SK-N-SH (cell line): ENCODE data around the gene GLTP. TPM values are rescaled to one million over a fixed set of nuclear protein-coding genes. Genes with fewer than 3 reads are reported as not detected.

Experiments used
- CTCF ChIA-PET: fragments of 300-600, 350-600 bp; formaldehyde crosslinking; extraction: SDS; loops from one replicate; lab custom pipeline; 2021; lab: Yijun Ruan, JAX
- POLR2A ChIA-PET: fragments of 350-600 bp; sonication (Branson Sonifier 250); formaldehyde crosslinking; extraction: SDS; loops from one replicate; lab custom pipeline; 2020; ENCODE audit warnings: antibody characterized with exemption, inconsistent platforms; lab: Yijun Ruan, JAX
- DNase-seq: peaks from one replicate; pipeline ENCODE4 v3.0.0; 2012
- H2AFZ ChIP-seq: fragments of 200-600 bp; sonication (generic); 2 replicates; pipeline ENCODE4 v1.8.1; 2016; ENCODE audit warnings: antibody characterized with exemption, mild to moderate bottlenecking, low read depth
- H3F3A ChIP-seq: fragments of 200-600 bp; sonication (generic); replicated peaks from 2 replicates; pipeline ENCODE3; 2016; ENCODE audit warnings: antibody characterized with exemption, mild to moderate bottlenecking; ENCODE audit not compliant: insufficient read depth
- H3K27ac ChIP-seq, 2 experiments: fragments of 200-500 bp in 1 of 2; fragments of 200-600 bp in 1 of 2; sonication (Bioruptor generic) in 1 of 2; sonication (generic), shearing (Covaris generic) in 1 of 2; 2 replicates each; pipeline versions ENCODE4 v1.5.1 to v1.6.1; 2014 to 2016; ENCODE audit warnings: low read depth in 2 of 2, inconsistent platforms in 1 of 2, low read length in 1 of 2, mild to moderate bottlenecking in 1 of 2, mixed read lengths in 1 of 2
- H3K27me3 ChIP-seq: fragments of 200-600 bp; sonication (generic), shearing (Covaris generic); 2 replicates; pipeline ENCODE4 v1.6.1; 2016; ENCODE audit warnings: mixed run types; ENCODE audit not compliant: insufficient read depth
- H3K36me3 ChIP-seq, 2 experiments: fragments of 200-500 bp in 1 of 2; fragments of 200-600 bp in 1 of 2; sonication (Bioruptor generic) in 1 of 2; sonication (generic) in 1 of 2; replicated peaks in 1 of 2; 2 replicates each; pipeline versions ENCODE3 to v1.5.1; 2014 to 2016; ENCODE audit warnings: low read length in 1 of 2, mild to moderate bottlenecking in 1 of 2; ENCODE audit not compliant: insufficient read depth in 2 of 2, control insufficient read depth in 1 of 2
- H3K4me1 ChIP-seq, 2 experiments: fragments of 200-500 bp in 1 of 2; fragments of 200-600 bp in 1 of 2; sonication (Bioruptor generic) in 1 of 2; sonication (generic), shearing (Covaris generic) in 1 of 2; 2 replicates each; pipeline versions ENCODE4 v1.5.1 to v1.6.1; 2014 to 2016; ENCODE audit warnings: low read depth in 1 of 2, low read length in 1 of 2, mixed run types in 1 of 2; ENCODE audit not compliant: insufficient read depth in 2 of 2, control insufficient read depth in 1 of 2
- H3K4me2 ChIP-seq: fragments of 200-600 bp; sonication (generic), shearing (Covaris generic); 2 replicates; pipeline ENCODE4 v1.6.1; 2017; ENCODE audit warnings: mixed run types
- H3K4me3 ChIP-seq, 2 experiments: fragments of 200-500 bp in 1 of 2; fragments of 200-600 bp in 1 of 2; sonication (Bioruptor generic) in 1 of 2; sonication (generic), shearing (Covaris generic) in 1 of 2; 2 replicates each; pipeline versions ENCODE4 v1.5.1 to v1.8.1; 2014 to 2016; ENCODE audit warnings: low read depth in 2 of 2, inconsistent platforms in 1 of 2, low read length in 1 of 2, mild to moderate bottlenecking in 1 of 2, mixed read lengths in 1 of 2, moderate library complexity in 1 of 2
- H3K79me2 ChIP-seq: fragments of 200-600 bp; sonication (generic); 2 replicates; pipeline ENCODE4 v1.8.1; 2017; ENCODE audit warnings: mild to moderate bottlenecking; ENCODE audit not compliant: insufficient read depth
- H3K9ac ChIP-seq: fragments of 200-600 bp; sonication (generic); 2 replicates; pipeline ENCODE4 v1.6.1; 2017; ENCODE audit warnings: mixed run types
- H3K9me2 ChIP-seq: fragments of 200-600 bp; sonication (generic); 2 replicates; pipeline ENCODE4 v1.6.1; 2017; ENCODE audit warnings: mixed run types
- H3K9me3 ChIP-seq: fragments of 200-600 bp; sonication (generic); 2 replicates; pipeline ENCODE4 v1.6.1; 2017; ENCODE audit warnings: mixed run types, mild to moderate bottlenecking, moderate library complexity
- H4K20me1 ChIP-seq: fragments of 200-600 bp; sonication (generic); 2 replicates; pipeline ENCODE4 v1.6.1; 2017; ENCODE audit warnings: mild to moderate bottlenecking, mixed run types; ENCODE audit not compliant: insufficient read depth
- CTCF ChIP-seq: fragments of 200-600 bp; sonication (generic); IDR thresholded peaks from 2 replicates; pipeline ENCODE4 v1.6.1; 2017; ENCODE audit warnings: antibody characterized with exemption, mild to moderate bottlenecking, moderate library complexity
- ELF1 ChIP-seq: IDR thresholded peaks from 2 replicates; pipeline ENCODE4 v1.4.0; 2012
- EP300 ChIP-seq, 2 experiments: IDR thresholded peaks; 2 replicates each; pipeline versions ENCODE4 v1.4.0 to v1.6.1; 2012; ENCODE audit warnings: borderline replicate concordance in 1 of 2, low read depth in 1 of 2, low read length in 1 of 2
- EZH2phosphoT487 ChIP-seq: fragments of 200-600 bp; sonication (generic); IDR thresholded peaks from 2 replicates; pipeline ENCODE4 v1.6.1; 2017; ENCODE audit warnings: low read depth, mixed run types, mild to moderate bottlenecking, antibody characterized with exemption, moderate library complexity, borderline replicate concordance
- FOSL2 ChIP-seq: IDR thresholded peaks from 2 replicates; pipeline ENCODE4 v1.4.0; 2012; ENCODE audit warnings: low read depth, mild to moderate bottlenecking, moderate library complexity, borderline replicate concordance
- FOXJ3 ChIP-seq: sonication (generic); formaldehyde crosslinking; IDR thresholded peaks from 2 replicates; pipeline ENCODE4 v1.5.1; 2020; ENCODE audit warnings: mild to moderate bottlenecking, missing genetic modification reagents
- FOXM1 ChIP-seq: IDR thresholded peaks from 2 replicates; pipeline ENCODE4 v1.4.0; 2012; ENCODE audit warnings: low read depth, mild to moderate bottlenecking
- GATA2 ChIP-seq: sonication (generic); formaldehyde crosslinking; IDR thresholded peaks from 2 replicates; pipeline ENCODE4 v1.5.0; 2020; ENCODE audit warnings: mild to moderate bottlenecking, missing genetic modification reagents
- JUND ChIP-seq: IDR thresholded peaks from 2 replicates; pipeline ENCODE4 v1.4.0; 2012
- MXI1 ChIP-seq: IDR thresholded peaks from 2 replicates; pipeline ENCODE4 v1.6.1; 2012; ENCODE audit warnings: mild to moderate bottlenecking, low read depth, low read length, improper control_type of control experiment
- NFIC ChIP-seq: IDR thresholded peaks from 2 replicates; pipeline ENCODE4 v1.4.0; 2012; ENCODE audit warnings: borderline replicate concordance
- NRF1 ChIP-seq: IDR thresholded peaks from 2 replicates; pipeline ENCODE4 v1.6.1; 2012; ENCODE audit warnings: low read depth, mild to moderate bottlenecking, low read length
- RCOR1 ChIP-seq: fragments of 150-350 bp; IDR thresholded peaks from 2 replicates; pipeline ENCODE4 v1.6.1; 2017; ENCODE audit warnings: antibody characterized with exemption, low read length
- RFX5 ChIP-seq: IDR thresholded peaks from 2 replicates; pipeline ENCODE4 v1.6.1; 2012; ENCODE audit warnings: mild to moderate bottlenecking, improper control_type of control experiment, low read length
- RXRA ChIP-seq: IDR thresholded peaks from 2 replicates; pipeline ENCODE4 v1.4.0; 2012; ENCODE audit warnings: low read depth, mild to moderate bottlenecking, borderline replicate concordance
- WGBS: methylation state at CpG from one replicate; pipeline ENCODE4 v1.1.6; 2017; ENCODE audit warnings: low lambda C conversion rate; 5-methylcytosine and 5-hydroxymethylcytosine counted together
- polyA plus RNA-seq, 3 experiments: library from polyadenylated mRNA; depleted of rRNA; stranded (reverse); fragments of >200 nt; gene quantifications; 2 replicates each; pipeline ENCODE4 v1.2.3, GENCODE V29; 2012
- TF ChIP-seq, protein P1 (sequence below): IDR thresholded peaks from 2 replicates; pipeline ENCODE4; 2012
- TF ChIP-seq, protein P2 (sequence below): fragments of 150-350 bp; IDR thresholded peaks from 2 replicates; pipeline ENCODE4 v1.6.1; 2016; ENCODE audit warnings: mild to moderate bottlenecking, low read depth, low read length

The GLTP gene
- polyA plus RNA-seq, 1 of the 3 experiments (the other 2 are of a cell fraction), result 23.0 TPM

GRCh38 chr12:109811624-109811995 is 68.7 kb downstream of the GLTP start:
- TF ChIP-seq EZH2phosphoT487, result no peak
- no peak for TF ChIP-seq FOXJ3 (CRISPR knock-in tag)
- no peak for TF ChIP-seq GATA2
- TF ChIP-seq CTCF, result 0 out of 2 replicates have a peak, but pooled peaks have one; percentile 20
- no peak for TF ChIP-seq NRF1
- Histone ChIP-seq H4K20me1 (no peaks in the 10 kb centered on the region), H3K9me2 (no peaks in the 10 kb centered on the region), H2AFZ (no peak overlapping the region), H3K9ac (no peak overlapping the region), H3K4me1 (no peaks in the 10 kb centered on the region), H3K4me3 (no peak overlapping the region), H3K9me3 (no peaks in the 10 kb centered on the region), H3K79me2 (no peaks in the 10 kb centered on the region), H3K27me3 (no peaks in the 10 kb centered on the region), H3K36me3 (peaks cover 0 to 8% of the 10 kb centered on the region in 2 experiments), H3F3A (no peaks in the 10 kb centered on the region), H3K4me2 (no peak overlapping the region), H3K27ac (no peak overlapping the region)
- no peak for DNase-seq
- CTCF ChIA-PET, result interaction anchor here (0.8 to 2.0 kb wide), 4 partner anchors 16 to 42 kb away, joined by 3 to 8 read pairs (median 4); no protein-coding TSS in a partner anchor
- 79% methylated on average over 5 of the region's 5 CpGs for WGBS
- POLR2A ChIA-PET, result no interaction called here

DNA sequence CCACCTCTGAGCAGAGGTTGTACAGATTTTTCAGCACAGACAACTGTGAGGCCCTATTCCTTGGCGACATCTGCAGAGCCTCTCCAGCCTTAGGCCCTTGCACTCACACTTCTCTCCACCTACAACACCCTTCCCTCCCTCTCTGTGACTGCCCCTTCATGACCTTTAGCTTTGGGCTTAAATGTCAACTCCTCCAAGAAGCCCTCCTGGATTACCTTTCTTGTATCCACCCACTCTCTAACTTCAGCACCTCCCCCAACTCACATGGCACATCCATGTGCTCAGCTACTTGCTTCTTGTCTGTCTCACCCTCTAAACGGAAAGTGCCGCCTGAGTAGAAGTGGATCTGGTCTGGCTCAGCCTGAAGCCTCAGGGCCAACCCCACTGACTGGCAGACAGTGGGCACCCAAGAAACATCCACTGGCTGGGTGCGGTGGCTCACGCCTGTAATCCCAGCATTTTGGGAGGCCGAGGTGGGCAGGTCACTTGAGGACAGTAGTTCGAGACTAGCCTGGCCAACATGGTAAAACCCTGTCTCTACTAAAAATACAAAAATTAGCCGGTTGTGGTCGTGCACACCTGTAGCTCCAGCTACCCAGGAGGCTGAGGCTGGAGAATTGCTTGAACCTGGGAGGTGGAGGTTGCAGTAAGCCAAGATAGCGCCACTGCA is 69.3 kb downstream of the GLTP start:
- H3K4me3 ChIP-seq, result no peak overlapping the region
- H3K9me3 ChIP-seq, result no peaks in the 10 kb centered on the region
- no peak for DNase-seq
- no peaks in the 10 kb centered on the region for H3K9me2 ChIP-seq
- H3K27ac ChIP-seq, result no peak overlapping the region
- H3K36me3 ChIP-seq, result peaks cover 0 to 8% of the 10 kb centered on the region in 2 experiments
- H4K20me1 ChIP-seq, result no peaks in the 10 kb centered on the region
- no peaks in the 10 kb centered on the region for H3K4me1 ChIP-seq
- H3F3A ChIP-seq, result no peaks in the 10 kb centered on the region
- no peaks in the 10 kb centered on the region for H3K79me2 ChIP-seq
- H3K4me2 ChIP-seq, result no peak overlapping the region
- H2AFZ ChIP-seq, result no peak overlapping the region
- ChIA-PET POLR2A (no interaction called here), CTCF (interaction anchor here (1.0 to 2.0 kb wide), 5 partner anchors 10 to 42 kb away, joined by 3 to 8 read pairs (median 5); no protein-coding TSS in a partner anchor)
- 86% methylated on average over 9 of the region's 10 CpGs for WGBS
- H3K27me3 ChIP-seq, result no peaks in the 10 kb centered on the region
- TF ChIP-seq JUND, result no peak
- TF ChIP-seq, protein P1, sequence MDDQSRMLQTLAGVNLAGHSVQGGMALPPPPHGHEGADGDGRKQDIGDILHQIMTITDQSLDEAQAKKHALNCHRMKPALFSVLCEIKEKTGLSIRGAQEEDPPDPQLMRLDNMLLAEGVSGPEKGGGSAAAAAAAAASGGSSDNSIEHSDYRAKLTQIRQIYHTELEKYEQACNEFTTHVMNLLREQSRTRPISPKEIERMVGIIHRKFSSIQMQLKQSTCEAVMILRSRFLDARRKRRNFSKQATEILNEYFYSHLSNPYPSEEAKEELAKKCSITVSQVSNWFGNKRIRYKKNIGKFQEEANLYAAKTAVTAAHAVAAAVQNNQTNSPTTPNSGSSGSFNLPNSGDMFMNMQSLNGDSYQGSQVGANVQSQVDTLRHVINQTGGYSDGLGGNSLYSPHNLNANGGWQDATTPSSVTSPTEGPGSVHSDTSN, result no peak
- TF ChIP-seq, protein P2, sequence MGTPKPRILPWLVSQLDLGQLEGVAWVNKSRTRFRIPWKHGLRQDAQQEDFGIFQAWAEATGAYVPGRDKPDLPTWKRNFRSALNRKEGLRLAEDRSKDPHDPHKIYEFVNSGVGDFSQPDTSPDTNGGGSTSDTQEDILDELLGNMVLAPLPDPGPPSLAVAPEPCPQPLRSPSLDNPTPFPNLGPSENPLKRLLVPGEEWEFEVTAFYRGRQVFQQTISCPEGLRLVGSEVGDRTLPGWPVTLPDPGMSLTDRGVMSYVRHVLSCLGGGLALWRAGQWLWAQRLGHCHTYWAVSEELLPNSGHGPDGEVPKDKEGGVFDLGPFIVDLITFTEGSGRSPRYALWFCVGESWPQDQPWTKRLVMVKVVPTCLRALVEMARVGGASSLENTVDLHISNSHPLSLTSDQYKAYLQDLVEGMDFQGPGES, result no peak
- no peak for TF ChIP-seq FOXM1
- TF ChIP-seq FOXJ3 (CRISPR knock-in tag), result no peak
- TF ChIP-seq EZH2phosphoT487, result no peak
- TF ChIP-seq MXI1, result no peak
- TF ChIP-seq NRF1, result no peak
- no peak for TF ChIP-seq RFX5
- no peak for TF ChIP-seq RCOR1
- TF ChIP-seq FOSL2, result no peak
- no peak for TF ChIP-seq NFIC
- TF ChIP-seq CTCF, result no peak
- TF ChIP-seq ELF1, result no peak
- no peak for TF ChIP-seq RXRA
- no peak for TF ChIP-seq EP300 (IDR thresholded peaks at IDR 0.05; ENCODE audit: borderline replicate concordance in 1 of 2, low read depth in 1 of 2, low read length in 1 of 2)
- H3K9ac ChIP-seq, result no peak overlapping the region
